Measurements from ENCODE around the gene SNX14. TPM values are rescaled to one million over a fixed set of nuclear protein-coding genes. Genes with fewer than 3 reads are reported as not detected.

SNX14 gene
- 100 to 1,000 TPM in 3 of 4 donors, 10 to 100 TPM in 1; 27.3 to 134 (median 116) TPM for total RNA-seq

GRCh38 chr6:85593438-85594196 is at the start of gene SNX14:
SNX14 (minus strand) TSS chr6:85593858; CDS start chr6:85593718, 140 bp downstream.
- TF ChIP-seq EP300 (IDR thresholded peaks at IDR 0.05; ENCODE audit: low read depth) (no peak), POLR2A (IDR thresholded peaks at IDR 0.05) (peak; percentile 93), POLR2AphosphoS5 (IDR thresholded peaks at IDR 0.05) (peak; percentile 76 to 93 (median 91)), CTCF (IDR thresholded peaks at IDR 0.05) (peak in 3 of 5 experiments; percentile 9 to 50 (median 26))

GRCh38 chr6:85642774-85643536 is 49.3 kb upstream of the SNX14 start, which contains the start of gene SYNCRIP:
SYNCRIP (minus strand) TSS chr6:85642886; CDS start chr6:85641439, 1,447 bp downstream.
- TF ChIP-seq POLR2A (IDR thresholded peaks at IDR 0.05) (peak; percentile 98), CTCF (IDR thresholded peaks at IDR 0.05) (no peak), POLR2AphosphoS5 (IDR thresholded peaks at IDR 0.05) (peak; percentile 95 to 98 (median 98)), EP300 (IDR thresholded peaks at IDR 0.05; ENCODE audit: low read depth) (peak; percentile 53)
- 0 to 1% methylated on average over 8 to 69 of the region's 76 CpGs for WGBS, 2 donors (ENCODE audit: low coverage in 1 of 2)
- peak; percentile 99 for DNase-seq
- H3K36me3 ChIP-seq: peaks cover 0 to 20% (median 5%) of the 10 kb centered on the region in 4 donors
- peak within 1 kb of the TSS; percentile 97 to 100 (median 98) for H3K27ac ChIP-seq
- intact Hi-C loops (cut with DNase I; ENCODE audit: low total_unique reads): loop anchor here (1.0 kb wide), 1 partner anchor 36 kb away; no protein-coding TSS in a partner anchor
- no peaks in the 10 kb centered on the region for H3K9me3 ChIP-seq
- in situ Hi-C loops (cut with MboI; ENCODE audit: low pct_ligation_motif_present in 1 of 4, low pct_unique_long_range_greater_than_20kb in 1 of 4, low sequenced_read_pairs in 3 of 4): no loop called here
- H3K4me3 ChIP-seq: peak within 1 kb of the TSS; percentile 66 to 99 (median 95)
- peaks cover 9 to 46% (median 32%) of the 10 kb centered on the region in 4 donors for H3K4me1 ChIP-seq
- no peaks in the 10 kb centered on the region for H3K27me3 ChIP-seq

More at GRCh38 chr6:85593438-85594196, at the start of gene SNX14:
- intact Hi-C loops (cut with DNase I; ENCODE audit: low total_unique reads) (loop anchor here (10.0 kb wide), 1 partner anchor 81 kb away; no protein-coding TSS in a partner anchor), in situ Hi-C loops (cut with MboI; ENCODE audit: low pct_ligation_motif_present in 1 of 4, low pct_unique_long_range_greater_than_20kb in 1 of 4, low sequenced_read_pairs in 3 of 4) (loop anchor here in 1 of 4 donors (5.0 kb wide), 1 partner anchor 84 kb away; no protein-coding TSS in a partner anchor)
- Histone ChIP-seq H3K27me3 (no peaks in the 10 kb centered on the region), H3K4me3 (peak within 1 kb of the TSS; percentile 67 to 91 (median 70)), H3K36me3 (no peaks in the 10 kb centered on the region), H3K4me1 (peaks cover 12 to 36% (median 18%) of the 10 kb centered on the region in 4 donors), H3K9me3 (no peaks in the 10 kb centered on the region), H3K27ac (peak within 1 kb of the TSS; percentile 94 to 99 (median 99))
- 0% methylated on average over 54 of the region's 82 CpGs; no CpG with 5 or more reads in 1 of the 2 donors for WGBS, 2 donors (ENCODE audit: low coverage in 1 of 2)
- peak; percentile 96 for DNase-seq

GRCh38 chr6:85641897-85642773 is 48.5 kb upstream of the SNX14 start:
- H3K9me3 ChIP-seq: no peaks in the 10 kb centered on the region
- intact Hi-C loops (cut with DNase I; ENCODE audit: low total_unique reads) (loop anchor here (1.0 kb wide), 1 partner anchor 37 kb away; no protein-coding TSS in a partner anchor), in situ Hi-C loops (cut with MboI; ENCODE audit: low pct_ligation_motif_present in 1 of 4, low pct_unique_long_range_greater_than_20kb in 1 of 4, low sequenced_read_pairs in 3 of 4) (no loop called here)
- peak overlapping the region; percentile 66 to 99 (median 95) for H3K4me3 ChIP-seq
- no peaks in the 10 kb centered on the region for H3K27me3 ChIP-seq
- H3K36me3 ChIP-seq: peaks cover 0 to 21% (median 9%) of the 10 kb centered on the region in 4 donors
- peak; percentile 54 for DNase-seq
- H3K27ac ChIP-seq: peak overlapping the region; percentile 97 to 100 (median 98)
- TF ChIP-seq POLR2AphosphoS5 (IDR thresholded peaks at IDR 0.05): no peak
- TF ChIP-seq EP300 (IDR thresholded peaks at IDR 0.05; ENCODE audit: low read depth): no peak
- no peak for TF ChIP-seq POLR2A (IDR thresholded peaks at IDR 0.05)
- no peak for TF ChIP-seq CTCF (IDR thresholded peaks at IDR 0.05)
- H3K4me1 ChIP-seq: peaks cover 9 to 51% (median 34%) of the 10 kb centered on the region in 4 donors
- WGBS, 2 donors (ENCODE audit: low coverage in 1 of 2): 0% methylated on average over 55 of the region's 85 CpGs; no CpG with 5 or more reads in 1 of the 2 donors
